HepG2 (cell line): Measurements from ENCODE around the gene POU2F1.

Experiments used
- JUN ChIP-seq: sonication (generic); formaldehyde crosslinking; IDR thresholded peaks from 2 replicates; pipeline ENCODE4 v1.4.0; 2020; ENCODE audit warnings: mild to moderate bottlenecking, missing genetic modification reagents
- POGZ ChIP-seq: sonication (generic); formaldehyde crosslinking; IDR thresholded peaks from 2 replicates; pipeline ENCODE4 v1.4.0; 2020; ENCODE audit warnings: mild to moderate bottlenecking, missing genetic modification reagents
- ZC3H4 ChIP-seq: sonication (generic); formaldehyde crosslinking; IDR thresholded peaks from 2 replicates; pipeline ENCODE4 v1.4.0; 2020; ENCODE audit warnings: missing genetic modification reagents, borderline replicate concordance
- TF ChIP-seq, protein P1 (sequence below), 2 experiments: sonication (generic) in 1 of 2; formaldehyde crosslinking in 1 of 2; IDR thresholded peaks; 2 replicates each; pipeline versions ENCODE4 v1.5.1 to v1.6.1; 2011 to 2020; ENCODE audit warnings: borderline replicate concordance in 1 of 2, low read depth in 1 of 2, low read length in 1 of 2, mild to moderate bottlenecking in 1 of 2, missing genetic modification reagents in 1 of 2, moderate library complexity in 1 of 2

DNA sequence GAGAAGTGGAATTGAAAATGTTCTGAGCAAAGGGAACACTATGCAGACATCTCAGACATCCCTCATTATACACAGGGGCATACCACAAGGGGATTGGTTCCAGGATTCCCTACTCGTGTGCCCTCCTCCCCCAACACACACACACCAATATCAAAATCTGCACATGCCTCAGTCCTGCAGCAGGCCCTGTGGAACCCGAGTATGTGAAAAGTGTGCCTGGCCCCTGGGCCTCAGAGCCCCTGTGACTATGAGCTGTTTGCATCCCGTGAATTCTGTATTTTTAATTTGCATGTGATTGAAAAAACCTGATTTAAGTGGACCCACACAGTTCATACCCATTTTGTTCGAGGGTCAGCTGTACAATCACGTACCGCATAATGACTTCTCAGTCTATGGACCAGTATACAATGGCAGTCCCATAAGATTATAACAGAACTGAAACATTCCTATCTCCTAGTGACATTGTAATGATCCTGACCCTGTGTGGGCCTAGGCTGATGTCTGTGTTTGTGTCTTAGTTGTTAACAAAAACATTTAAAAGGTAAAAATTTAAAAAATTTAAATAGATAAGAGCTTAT is 11.3 kb downstream of the POU2F1 start:
- TF ChIP-seq JUN (CRISPR knock-in tag) (no peak), ZC3H4 (no peak), POGZ (CRISPR knock-in tag) (no peak)
- TF ChIP-seq, protein P1, sequence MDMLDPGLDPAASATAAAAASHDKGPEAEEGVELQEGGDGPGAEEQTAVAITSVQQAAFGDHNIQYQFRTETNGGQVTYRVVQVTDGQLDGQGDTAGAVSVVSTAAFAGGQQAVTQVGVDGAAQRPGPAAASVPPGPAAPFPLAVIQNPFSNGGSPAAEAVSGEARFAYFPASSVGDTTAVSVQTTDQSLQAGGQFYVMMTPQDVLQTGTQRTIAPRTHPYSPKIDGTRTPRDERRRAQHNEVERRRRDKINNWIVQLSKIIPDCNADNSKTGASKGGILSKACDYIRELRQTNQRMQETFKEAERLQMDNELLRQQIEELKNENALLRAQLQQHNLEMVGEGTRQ (IDR thresholded peaks at IDR 0.05; ENCODE audit: low read depth, low read length) = no peak
- TF ChIP-seq, protein P1 (CRISPR knock-in tag; IDR thresholded peaks at IDR 0.05; ENCODE audit: borderline replicate concordance) = no peak
